HPDE6-E6E7 (cell line): ENCODE data around the gene C6orf136.

ENCODE experiments used
- DNase-seq: peaks from one replicate; pipeline ENCODE4 v3.0.0; 2011; ENCODE audit warnings: missing footprints; ENCODE audit errors: extremely low spot score

C6orf136 gene, protein sequence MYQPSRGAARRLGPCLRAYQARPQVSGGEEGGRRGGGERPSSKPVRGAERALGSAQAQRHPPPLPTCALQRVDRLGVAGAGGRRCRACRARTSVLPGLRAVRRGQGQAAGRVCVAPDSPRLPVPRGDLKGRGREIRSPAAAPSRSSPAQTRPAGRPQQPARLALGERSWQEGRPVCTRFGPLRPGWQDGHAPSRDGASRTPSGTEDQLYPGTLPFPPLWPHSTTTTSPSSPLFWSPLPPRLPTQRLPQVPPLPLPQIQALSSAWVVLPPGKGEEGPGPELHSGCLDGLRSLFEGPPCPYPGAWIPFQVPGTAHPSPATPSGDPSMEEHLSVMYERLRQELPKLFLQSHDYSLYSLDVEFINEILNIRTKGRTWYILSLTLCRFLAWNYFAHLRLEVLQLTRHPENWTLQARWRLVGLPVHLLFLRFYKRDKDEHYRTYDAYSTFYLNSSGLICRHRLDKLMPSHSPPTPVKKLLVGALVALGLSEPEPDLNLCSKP

DNA sequence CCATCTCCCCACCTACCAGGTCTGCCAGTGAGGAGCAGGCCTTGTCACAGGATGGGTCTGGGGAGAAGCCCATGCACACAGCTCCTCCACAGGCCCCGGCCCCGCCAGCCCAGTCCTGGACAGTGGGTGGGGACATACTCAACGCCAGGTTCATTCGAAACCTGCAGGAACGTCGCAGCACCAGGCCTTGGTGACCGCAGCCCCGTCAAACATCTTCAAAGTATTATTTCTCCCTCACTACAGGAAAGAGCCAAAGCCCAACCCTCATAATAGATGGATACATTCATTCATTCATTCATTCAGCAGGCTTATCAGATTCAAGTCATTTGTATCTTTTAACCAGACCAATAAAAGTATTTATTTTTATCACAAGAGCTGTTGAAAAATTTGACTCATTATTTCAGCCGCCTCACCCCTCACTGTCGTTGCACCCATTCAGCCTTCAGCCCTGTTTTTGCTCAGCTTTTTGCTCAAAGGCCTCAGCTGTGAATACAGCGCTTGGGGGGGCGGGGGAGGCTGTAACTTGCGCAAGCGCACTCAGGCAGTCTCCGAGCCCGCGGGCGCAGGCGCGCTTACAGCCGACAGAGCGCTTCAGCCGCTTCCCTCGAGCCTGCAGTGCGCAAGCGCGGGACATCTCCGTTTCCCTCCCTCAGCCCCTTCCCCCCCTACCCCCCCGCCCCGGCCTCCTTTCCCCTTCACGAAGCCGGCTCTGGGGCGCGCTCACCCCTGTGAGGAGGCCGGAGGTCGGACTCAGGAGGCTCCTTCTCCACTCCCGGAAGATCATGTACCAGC lies at the start of gene C6orf136:
C6orf136 (plus strand) TSS at position 684 of the 792 bp plus-strand sequence; CDS start at position 783, 99 bp downstream.
- DNase-seq = peak; percentile 95

DNA sequence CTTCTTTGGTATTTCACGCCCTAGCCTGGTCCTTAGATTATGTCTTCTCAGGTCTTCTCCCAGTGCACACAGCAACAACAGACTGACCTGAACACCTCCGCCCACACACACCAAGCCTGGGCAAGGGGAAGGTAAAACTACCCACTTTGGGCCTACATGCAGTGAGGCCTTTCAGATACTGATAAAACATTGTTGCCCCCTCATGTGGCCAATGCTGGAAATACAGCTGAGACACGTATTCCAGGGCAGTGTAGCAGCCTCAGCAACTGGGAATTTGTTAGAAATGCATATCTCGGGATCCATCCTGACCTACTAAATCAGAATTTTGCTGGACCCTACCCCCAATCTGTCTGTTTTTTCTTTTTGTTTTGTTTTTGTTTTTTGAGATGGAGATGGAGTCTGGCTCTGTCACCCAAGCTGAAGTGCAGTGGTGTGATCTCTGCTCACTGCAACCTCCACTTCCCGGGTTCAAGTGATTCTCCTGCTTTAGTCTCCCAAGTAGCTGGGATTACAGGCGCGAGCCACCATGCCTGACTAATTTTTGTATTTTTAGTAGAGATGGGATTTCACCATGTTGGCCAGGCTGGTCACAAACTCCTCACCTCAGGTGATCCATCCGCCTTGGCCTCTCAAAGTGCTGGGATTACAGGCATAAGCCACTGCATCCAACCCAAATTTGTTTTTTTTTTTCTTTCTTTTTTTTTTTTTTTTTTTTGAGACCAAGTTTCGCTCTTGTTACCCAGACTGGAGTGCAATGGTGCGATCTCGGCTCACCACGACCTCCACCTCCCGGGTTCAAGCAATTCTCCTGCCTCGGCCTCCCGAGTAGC lies 49.4 kb upstream of the C6orf136 start:
- DNase-seq = peak; percentile 52

DNA sequence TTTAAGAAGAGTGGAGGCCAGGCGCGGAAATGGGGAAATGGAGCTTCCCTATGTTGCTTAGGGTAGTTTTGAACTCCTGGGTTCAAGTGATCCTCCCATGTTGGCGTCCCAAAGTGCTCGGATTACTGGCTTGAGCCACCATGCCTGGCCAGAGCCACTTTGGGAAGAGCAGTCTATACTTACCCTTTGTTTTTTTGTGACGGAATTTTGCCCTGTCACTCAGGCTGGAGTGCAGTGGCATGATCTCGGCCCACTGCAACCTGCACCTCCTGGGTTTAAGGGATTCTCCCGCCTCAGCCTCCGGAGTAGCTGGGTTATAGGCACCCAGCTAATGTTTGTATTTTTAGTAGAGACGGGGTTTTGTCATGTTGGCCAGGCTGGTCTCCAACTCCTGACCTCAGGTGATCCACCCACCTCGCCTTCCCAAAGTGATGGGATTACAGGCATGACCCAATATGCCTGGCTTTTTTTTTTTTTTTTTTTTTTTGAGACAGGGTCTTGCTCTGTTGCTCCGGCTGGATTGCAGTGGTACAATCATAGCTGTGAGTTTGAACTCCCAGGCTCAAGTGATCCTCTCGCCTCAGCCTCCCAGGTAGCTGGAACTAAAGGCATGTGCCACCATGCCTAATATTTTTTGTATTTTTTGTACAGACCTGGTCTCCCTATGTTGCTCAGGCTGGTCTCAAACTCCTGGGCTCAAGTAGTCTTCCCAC lies 47.9 kb upstream of the C6orf136 start:
- DNase-seq = no peak

DNA sequence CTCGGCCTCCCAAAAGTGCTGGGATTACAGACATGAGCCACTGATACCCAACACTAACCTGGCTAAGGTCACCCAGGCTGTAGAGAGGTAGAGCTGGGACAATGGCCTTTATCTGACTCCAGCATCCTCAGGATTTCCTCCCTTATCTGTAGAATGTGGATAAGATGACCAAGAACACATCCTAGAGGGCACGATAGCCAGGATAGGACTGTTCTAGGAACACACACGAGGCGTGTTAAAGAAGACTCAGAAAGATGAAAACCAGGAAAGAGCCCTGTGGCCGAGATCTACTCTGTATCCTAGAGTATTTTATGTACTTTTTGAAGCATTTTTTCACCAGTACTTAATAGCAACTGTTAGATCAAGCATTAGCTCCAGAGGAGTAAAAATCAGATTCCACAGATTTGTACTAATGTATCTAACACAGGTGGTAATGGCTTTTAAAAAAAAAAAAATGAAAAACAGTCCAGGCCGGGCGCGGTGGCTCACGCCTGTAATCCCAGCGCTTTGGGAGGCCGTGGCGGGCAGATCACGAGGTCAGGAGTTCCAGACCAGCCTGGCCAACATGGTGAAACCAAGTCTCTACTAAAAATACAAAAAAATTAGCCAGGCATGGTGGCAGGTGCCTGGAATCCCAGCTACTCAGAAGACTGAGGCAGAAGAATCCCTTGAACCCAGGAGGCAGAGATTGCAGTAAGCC lies 47.2 kb upstream of the C6orf136 start:
- DNase-seq = no peak

DNA sequence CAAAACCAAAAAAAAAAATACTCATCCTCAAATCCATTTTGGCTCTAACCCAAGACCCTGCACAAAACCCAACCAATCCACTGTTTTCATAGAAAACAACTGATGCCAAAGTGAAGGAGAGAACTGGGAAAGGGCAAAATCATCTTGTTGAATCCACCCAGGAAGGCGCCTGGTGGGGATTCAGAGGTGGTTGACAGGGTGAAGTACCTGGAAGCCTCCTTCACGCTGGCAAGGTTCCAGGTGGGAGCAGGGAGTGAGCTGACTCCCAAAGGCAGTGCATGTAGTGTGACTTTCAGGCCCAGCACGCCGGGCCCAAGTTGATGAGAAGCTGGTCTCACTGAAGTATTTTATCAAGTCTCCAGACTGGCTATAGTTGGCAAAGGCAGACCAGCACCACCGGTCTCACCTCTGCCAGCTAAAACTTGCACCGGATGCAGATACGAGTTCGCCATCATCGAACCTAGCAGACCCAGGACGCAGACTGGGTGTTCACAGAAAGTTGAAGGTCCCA lies 46.4 kb upstream of the C6orf136 start:
- no peak for DNase-seq

DNA sequence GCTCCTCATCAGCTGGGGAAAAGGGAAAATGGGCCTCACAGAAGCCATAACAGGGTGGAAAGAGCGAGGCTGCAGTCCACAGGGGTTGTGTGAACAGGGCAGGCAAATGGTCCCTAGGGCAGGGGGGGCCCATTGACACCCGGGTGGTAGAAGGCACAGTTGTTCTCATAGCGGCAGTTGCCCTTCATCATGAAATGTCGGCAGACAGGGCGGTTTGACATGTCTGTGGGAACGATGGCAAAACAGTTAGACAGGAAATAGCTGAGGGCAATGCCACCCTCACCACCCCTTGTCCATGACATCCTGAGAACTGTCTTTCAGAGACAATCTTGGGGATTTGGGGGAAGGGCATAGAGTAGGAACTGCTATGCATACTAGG lies 45.5 kb upstream of the C6orf136 start:
- DNase-seq = no peak

DNA sequence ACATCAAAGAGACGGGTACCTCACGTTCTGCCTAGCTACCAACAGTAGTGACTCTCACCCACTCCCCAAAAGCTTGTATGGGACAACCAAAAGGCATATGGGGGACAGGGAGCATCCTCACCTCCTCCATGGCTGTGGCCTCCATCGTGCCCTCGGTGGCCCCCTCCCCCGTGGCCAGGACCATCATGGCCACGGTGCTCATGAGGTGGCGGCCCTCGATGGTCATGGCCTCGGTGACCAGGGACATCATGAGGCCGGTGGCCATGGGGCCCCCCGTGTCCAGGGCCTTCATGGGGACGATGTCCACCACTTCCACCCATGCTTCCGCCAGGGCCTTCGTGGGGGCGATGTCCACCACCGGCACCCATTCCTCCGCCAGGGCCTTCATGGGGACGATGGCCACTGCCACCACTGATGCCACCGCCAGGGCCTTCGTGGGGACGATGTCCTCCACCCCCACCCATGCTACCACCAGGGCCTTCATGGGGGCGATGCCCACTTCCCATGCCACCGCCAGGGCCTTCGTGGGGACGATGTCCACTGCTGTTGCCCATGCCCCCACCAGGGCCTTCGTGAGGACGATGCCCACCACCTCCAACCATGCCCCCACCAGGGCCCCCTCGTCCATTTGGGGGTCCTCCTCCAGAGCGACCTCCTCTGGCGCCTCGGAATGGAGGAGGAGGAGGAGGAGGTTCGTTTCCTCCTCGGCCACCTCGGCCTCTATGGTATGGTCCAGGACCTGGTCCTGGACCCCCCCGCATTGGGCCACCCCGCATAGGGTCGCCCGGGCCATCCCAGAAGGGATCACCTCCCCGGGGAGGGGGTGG lies 44.9 kb upstream of the C6orf136 start:
- DNase-seq = no peak

DNA sequence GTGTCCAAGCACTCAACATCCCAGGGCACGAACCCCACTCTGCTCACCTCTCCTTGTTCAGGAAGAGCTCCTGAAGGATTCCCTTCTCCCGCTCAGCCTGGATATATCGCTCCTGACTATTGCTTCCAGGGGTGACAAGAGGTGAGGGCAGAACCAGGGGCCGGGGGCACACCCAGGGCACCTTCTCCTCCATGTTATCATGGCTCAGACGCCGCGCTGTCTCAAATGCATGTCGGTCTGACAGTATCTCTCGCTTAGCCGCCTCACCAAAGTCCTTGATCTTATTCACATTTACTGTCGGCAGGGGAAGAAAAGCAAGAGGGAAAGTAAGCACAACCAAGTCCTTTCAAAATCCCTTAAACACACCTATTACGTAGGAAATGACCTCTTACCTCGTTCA lies 43.0 kb upstream of the C6orf136 start:
- DNase-seq = no peak

DNA sequence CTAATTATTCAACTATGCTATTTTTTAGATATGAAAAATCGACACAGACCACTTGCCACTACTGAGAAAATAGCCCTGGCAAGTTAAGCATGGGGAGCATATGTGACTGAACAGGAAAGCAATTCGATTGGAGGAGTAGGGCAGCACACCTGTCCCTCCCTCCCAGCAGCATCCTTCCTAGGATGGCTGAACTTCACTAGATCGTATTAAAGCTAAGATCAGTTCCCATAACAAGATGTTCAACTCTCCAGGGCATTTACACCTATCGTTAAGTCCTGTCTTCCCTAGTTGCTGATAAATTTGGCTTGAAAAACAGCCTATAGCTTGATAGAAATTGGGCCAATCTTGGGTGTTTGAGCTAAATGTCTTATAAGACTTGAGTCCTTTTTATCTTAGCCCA lies 36.9 kb upstream of the C6orf136 start:
- no peak for DNase-seq

DNA sequence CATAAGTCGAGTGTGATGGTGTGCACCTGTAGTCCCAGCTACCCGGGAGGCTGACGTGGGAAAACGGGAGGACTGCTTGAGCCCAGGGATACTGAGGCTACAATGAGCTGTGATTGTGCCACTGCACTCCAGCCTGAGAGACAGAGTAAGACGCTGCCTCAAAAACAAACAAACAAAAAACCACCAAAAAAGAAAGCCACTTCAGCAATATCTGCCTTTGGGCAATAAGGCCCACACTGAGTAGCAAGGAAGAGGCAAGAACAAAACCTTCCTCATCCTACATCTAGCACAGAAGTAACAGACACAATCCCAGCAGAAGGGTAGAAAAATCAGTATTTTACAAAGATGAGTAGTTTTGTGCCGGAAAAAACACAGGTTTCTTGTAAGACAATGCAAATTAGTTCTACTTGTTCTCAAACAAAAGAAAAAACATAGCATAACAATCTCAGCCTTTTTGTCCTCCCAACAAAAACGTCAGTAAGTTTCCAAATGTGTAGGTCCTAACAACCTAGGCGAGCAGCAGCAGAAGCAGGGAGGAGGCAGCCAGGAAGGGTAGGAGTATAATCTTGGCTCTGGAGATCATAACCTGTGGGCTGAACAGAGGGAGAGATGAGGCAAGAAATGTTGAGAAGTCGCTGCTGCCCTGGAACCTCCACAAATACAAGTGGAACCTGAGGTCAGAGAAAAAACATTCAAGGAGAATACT lies 35.6 kb upstream of the C6orf136 start:
- no peak for DNase-seq

DNA sequence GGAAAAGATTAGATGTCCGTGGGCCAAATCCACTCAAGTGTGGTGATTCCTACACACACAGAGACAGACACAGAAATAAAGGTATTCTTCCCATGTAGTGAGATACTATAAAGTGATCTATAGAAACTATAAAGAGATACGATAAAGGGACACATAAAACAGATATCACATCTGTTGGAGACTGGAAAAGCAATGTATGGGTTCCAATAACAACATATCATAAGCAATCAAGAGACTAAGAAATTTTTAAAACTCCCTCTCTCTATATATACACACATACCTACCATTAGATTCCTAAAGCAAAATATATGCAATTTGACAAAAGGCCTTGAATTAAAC lies 35.1 kb upstream of the C6orf136 start:
- DNase-seq = no peak

DNA sequence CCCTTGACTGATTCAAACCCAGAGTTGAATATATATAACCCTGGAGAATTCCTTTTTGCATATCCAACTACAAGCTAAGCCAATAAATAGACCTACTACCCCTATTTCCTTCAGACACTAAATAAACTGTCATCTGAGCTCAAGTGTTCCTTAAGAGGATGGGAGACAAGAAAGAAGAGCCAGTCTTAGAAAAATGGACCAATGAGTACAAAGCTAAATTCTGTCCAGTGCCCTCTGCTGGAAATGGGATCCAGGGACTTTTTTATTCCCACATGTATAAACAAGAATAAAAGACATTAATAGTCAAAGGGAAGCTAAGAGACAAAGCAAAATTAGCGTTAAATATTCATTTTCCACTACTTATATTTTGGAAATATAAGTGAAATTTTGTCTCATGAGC lies 34.7 kb upstream of the C6orf136 start:
- DNase-seq = no peak

DNA sequence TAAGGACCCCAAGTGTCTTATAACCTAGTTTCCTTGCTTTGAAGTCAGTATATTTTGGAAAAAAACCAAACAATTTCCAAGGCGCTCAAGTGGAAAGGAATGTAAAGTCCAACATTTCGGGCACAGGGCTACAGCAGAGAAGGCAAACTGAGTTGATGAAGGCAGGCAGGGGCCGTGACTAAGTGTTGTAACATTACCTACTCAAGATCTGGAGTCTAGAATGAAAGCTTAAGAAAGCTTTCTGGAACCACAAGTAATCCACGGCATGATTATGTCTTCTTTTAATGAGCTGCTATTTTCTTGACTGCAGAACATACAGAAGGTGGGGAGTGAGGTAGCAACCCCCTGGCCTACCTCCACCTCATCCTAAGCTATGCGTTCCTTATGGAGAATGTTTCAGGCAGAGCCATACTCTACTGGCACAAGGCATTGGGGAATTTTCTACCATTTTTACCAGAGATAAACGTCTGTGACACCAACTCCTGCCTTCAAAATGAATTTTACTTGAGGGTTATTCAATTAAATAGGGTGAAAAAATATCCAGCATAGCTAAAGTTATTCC lies 34.2 kb upstream of the C6orf136 start:
- DNase-seq = no peak

DNA sequence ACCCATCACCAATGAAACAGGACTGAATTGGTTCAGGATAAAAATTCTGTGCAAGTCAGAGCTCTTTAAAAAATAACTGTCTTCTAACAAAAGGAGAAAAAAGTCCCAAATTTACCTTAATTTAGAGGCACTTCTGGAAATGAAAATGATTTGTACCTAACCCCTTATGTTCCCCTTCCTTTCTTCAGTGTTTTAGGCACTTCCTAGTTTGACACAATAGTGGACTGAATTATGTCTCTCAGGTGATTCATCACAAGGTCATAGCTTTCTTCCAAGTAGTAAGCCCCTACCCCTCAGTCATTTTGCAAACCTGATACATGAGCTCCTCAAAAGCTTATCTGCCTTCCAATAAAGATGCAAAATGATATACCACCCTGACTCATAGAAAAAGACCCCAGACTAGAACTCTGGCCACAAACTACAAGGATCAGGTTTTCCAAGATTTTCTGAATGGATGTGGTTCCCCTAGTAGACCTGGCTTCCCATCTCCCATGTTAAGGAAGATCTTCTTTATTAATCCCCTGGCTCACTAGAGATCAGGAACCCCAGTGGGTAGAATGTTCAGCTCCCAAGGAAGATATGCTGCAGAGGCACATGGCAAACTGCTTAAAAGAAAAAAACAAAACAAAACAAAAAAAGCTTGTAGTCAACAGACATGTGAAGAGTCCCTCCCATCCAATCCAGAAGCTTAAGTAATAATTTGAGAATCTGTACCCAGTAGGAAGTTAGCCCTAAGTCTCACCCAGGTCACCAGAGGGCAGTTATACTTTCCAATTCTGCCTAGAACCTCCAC lies 33.5 kb upstream of the C6orf136 start:
- DNase-seq = no peak

DNA sequence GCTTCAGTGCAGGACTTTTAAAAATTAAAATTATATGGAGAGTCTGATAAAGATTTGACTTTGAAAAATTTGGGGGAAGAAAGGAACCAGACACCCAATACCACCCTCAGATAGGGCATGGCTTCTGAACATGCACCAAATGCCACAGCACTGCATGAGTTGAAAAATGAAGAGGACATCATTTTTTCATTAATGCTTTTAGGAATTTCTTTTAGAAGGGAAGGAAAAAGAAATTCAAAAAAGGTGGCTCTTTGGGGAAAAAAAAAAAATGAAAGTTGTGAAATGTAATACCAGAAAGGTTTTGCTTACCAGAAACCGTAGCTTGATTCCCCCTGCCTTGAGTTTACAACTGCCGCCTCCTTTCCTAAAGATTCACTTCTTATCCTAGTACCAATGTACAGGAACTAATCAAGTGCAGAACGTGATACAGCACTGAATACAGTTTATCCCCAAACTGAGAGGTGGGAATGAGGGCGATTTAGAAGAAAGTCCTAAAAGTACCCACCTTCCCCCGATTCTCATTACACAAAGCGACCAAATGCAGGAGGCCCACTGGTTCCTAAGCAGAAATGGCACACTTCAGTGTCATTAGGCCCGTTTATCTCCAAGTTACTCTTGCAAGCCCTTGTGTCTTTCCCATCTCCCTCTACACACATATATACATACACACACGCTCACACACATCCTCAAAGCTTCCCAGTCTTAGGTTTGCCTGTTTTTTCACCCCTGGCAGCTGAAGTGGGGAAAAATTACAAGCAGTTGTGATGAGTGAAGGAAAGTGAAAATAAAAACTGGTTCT lies 32.7 kb upstream of the C6orf136 start:
- DNase-seq = no peak

DNA sequence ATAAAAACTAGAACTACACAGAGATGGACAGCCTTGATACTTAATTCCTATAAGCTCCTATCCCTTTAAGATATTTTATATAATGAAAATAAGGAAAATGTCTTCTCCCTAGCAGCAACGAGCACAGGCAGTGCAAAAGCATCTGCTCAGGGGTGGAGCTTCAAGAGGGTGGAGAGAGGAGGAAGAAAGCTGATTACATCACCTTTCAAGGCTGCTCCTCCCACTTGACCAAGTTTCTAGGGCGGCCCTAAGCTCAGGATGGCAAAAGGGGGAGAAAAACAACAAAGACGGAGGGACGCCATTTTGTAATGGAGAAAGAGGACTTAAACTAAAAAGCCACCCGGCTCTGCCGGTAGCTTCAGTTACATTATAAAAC lies 32.1 kb upstream of the C6orf136 start:
- DNase-seq = peak; percentile 80
